HAP-1 (cell line): ENCODE measurements around the gene CNGA1.
A peak's percentile ranks its signal among the peaks of the same experiment; 100 is the strongest.

Source experiments
- DNase-seq, 2 experiments: peaks; one replicate each; pipeline ENCODE4 v3.0.0-alpha.2; 2016 to 2020; ENCODE audit warnings: low spot score in 2 of 2
- H3K27me3 ChIP-seq: fragments of 250-450 bp; sonication (Bioruptor Pico); 2 replicates; pipeline ENCODE4 v1.5.1; 2020; ENCODE audit warnings: low read depth, mild to moderate bottlenecking, moderate library complexity
- H3K36me3 ChIP-seq: fragments of 250-450 bp; sonication (Bioruptor Pico); replicated peaks from 2 replicates; pipeline ENCODE4 v1.5.1; 2020; ENCODE audit warnings: mild to moderate bottlenecking
- H3K4me1 ChIP-seq: fragments of 250-450 bp; sonication (Bioruptor Pico); 2 replicates; pipeline ENCODE4 v1.5.1; 2020; ENCODE audit warnings: mild to moderate bottlenecking
- H3K4me3 ChIP-seq: fragments of 250-450 bp; sonication (Bioruptor Pico); 2 replicates; pipeline ENCODE4 v1.5.1; 2020; ENCODE audit warnings: mild to moderate bottlenecking, moderate library complexity
- H3K9me3 ChIP-seq: fragments of 250-450 bp; sonication (Bioruptor Pico); 2 replicates; pipeline ENCODE4 v1.5.1; 2020; ENCODE audit warnings: mild to moderate bottlenecking, moderate library complexity
- in situ Hi-C: fragments of 300-500 bp; cut with MboI; formaldehyde crosslinking; loops from 3 replicates; pipeline ENCODE4 v1.14.3; 2020; ENCODE audit warnings: low sequenced_read_pairs, inconsistent platforms, mixed read lengths

CNGA1 gene

GRCh38 chr4:47974566-47974965 lies 41.9 kb downstream of the CNGA1 start:
- H3K9me3 ChIP-seq = no peaks in the 10 kb centered on the region
- H3K27me3 ChIP-seq = 0 out of 2 replicates have a peak, but pooled peaks cover 3% of the 10 kb centered on the region
- no peaks in the 10 kb centered on the region for H3K36me3 ChIP-seq
- in situ Hi-C loops = no loop called here
- no peaks in the 10 kb centered on the region for H3K4me1 ChIP-seq
- H3K4me3 ChIP-seq = no peak overlapping the region
- no peak for DNase-seq

GRCh38 chr4:47972721-47973120 lies 43.8 kb downstream of the CNGA1 start:
- H3K27me3 ChIP-seq = 0 out of 2 replicates have a peak, but pooled peaks cover 3% of the 10 kb centered on the region
- in situ Hi-C loops = no loop called here
- H3K9me3 ChIP-seq = no peaks in the 10 kb centered on the region

GRCh38 chr4:47972181-47972580 lies 44.3 kb downstream of the CNGA1 start:
- Histone ChIP-seq H3K4me1 (no peaks in the 10 kb centered on the region), H3K36me3 (no peaks in the 10 kb centered on the region), H3K27me3 (0 out of 2 replicates have a peak, but pooled peaks cover 3% of the 10 kb centered on the region), H3K4me3 (no peak overlapping the region), H3K9me3 (no peaks in the 10 kb centered on the region)
- in situ Hi-C loops = no loop called here
- no peak for DNase-seq

More at GRCh38 chr4:47972721-47973120, 43.8 kb downstream of the CNGA1 start:
- DNase-seq = no peak
- Histone ChIP-seq H3K36me3 (no peaks in the 10 kb centered on the region), H3K4me3 (no peak overlapping the region), H3K4me1 (no peaks in the 10 kb centered on the region)

- Histone ChIP-seq H3K4me1 (no peaks in the 10 kb centered on the region), H3K27me3 (0 out of 2 replicates have a peak, but pooled peaks cover 3% of the 10 kb centered on the region), H3K9me3 (no peaks in the 10 kb centered on the region), H3K4me3 (no peak overlapping the region), H3K36me3 (no peaks in the 10 kb centered on the region)
- in situ Hi-C loops = no loop called here
- DNase-seq = no peak
These were observed 47.6 kb downstream of the CNGA1 start for GRCh38 chr4:47968847-47969246.

GRCh38 chr4:47954677-47955076 lies 61.8 kb downstream of the CNGA1 start:
- in situ Hi-C loops = no loop called here
- no peaks in the 10 kb centered on the region for H3K36me3 ChIP-seq
- H3K4me1 ChIP-seq = no peaks in the 10 kb centered on the region
- no peaks in the 10 kb centered on the region for H3K27me3 ChIP-seq
- no peaks in the 10 kb centered on the region for H3K9me3 ChIP-seq
- no peak for DNase-seq
- no peak overlapping the region for H3K4me3 ChIP-seq

- no peak overlapping the region for H3K4me3 ChIP-seq
- H3K36me3 ChIP-seq = no peaks in the 10 kb centered on the region
- no peak for DNase-seq
- H3K27me3 ChIP-seq = no peaks in the 10 kb centered on the region
- no peaks in the 10 kb centered on the region for H3K9me3 ChIP-seq
- in situ Hi-C loops = no loop called here
- H3K4me1 ChIP-seq = no peaks in the 10 kb centered on the region
These were observed 62.2 kb downstream of the CNGA1 start for GRCh38 chr4:47954245-47954644.

- Histone ChIP-seq H3K9me3 (no peaks in the 10 kb centered on the region), H3K4me1 (no peaks in the 10 kb centered on the region), H3K27me3 (no peaks in the 10 kb centered on the region), H3K4me3 (no peak overlapping the region), H3K36me3 (no peaks in the 10 kb centered on the region)
- DNase-seq = no peak
- in situ Hi-C loops = loop anchor here (25.0 kb wide), 1 partner anchor 141 kb away; no protein-coding TSS in a partner anchor
These were observed 70.4 kb downstream of the CNGA1 start for GRCh38 chr4:47945930-47946726.

- Histone ChIP-seq H3K9me3 (no peaks in the 10 kb centered on the region), H3K4me3 (no peak overlapping the region), H3K4me1 (no peaks in the 10 kb centered on the region), H3K36me3 (no peaks in the 10 kb centered on the region), H3K27me3 (no peaks in the 10 kb centered on the region)
- no peak for DNase-seq
- in situ Hi-C loops = loop anchor here (25.0 kb wide), 1 partner anchor 145 kb away; no protein-coding TSS in a partner anchor
These were observed 74.2 kb downstream of the CNGA1 start for GRCh38 chr4:47942081-47942819.

GRCh38 chr4:47939456-47939855 lies 77.0 kb downstream of the CNGA1 start:
- Histone ChIP-seq H3K4me1 (no peaks in the 10 kb centered on the region), H3K36me3 (no peaks in the 10 kb centered on the region), H3K9me3 (no peaks in the 10 kb centered on the region), H3K4me3 (no peak overlapping the region), H3K27me3 (0 out of 2 replicates have a peak, but pooled peaks cover 8% of the 10 kb centered on the region)
- in situ Hi-C loops = loop anchor here (10.0 to 25.0 kb wide), 2 partner anchors 148 to 255 kb away; no protein-coding TSS in a partner anchor
- DNase-seq = no peak

- in situ Hi-C loops = loop anchor here (10.0 to 25.0 kb wide), 2 partner anchors 151 to 252 kb away; no protein-coding TSS in a partner anchor
- Histone ChIP-seq H3K4me1 (no peaks in the 10 kb centered on the region), H3K4me3 (no peak overlapping the region), H3K36me3 (no peaks in the 10 kb centered on the region), H3K27me3 (0 out of 2 replicates have a peak, but pooled peaks cover 8% of the 10 kb centered on the region), H3K9me3 (no peaks in the 10 kb centered on the region)
- DNase-seq = no peak
These were observed 80.1 kb downstream of the CNGA1 start for GRCh38 chr4:47936336-47936735.

GRCh38 chr4:47933840-47934239 lies 82.6 kb downstream of the CNGA1 start:
- H3K4me3 ChIP-seq = no peak overlapping the region
- no peaks in the 10 kb centered on the region for H3K9me3 ChIP-seq
- in situ Hi-C loops = loop anchor here (10.0 to 25.0 kb wide), 2 partner anchors 153 to 249 kb away; no protein-coding TSS in a partner anchor
- peak in 1 of 2 experiments; percentile 64 for DNase-seq
- no peaks in the 10 kb centered on the region for H3K36me3 ChIP-seq
- H3K4me1 ChIP-seq = no peaks in the 10 kb centered on the region
- H3K27me3 ChIP-seq = peaks cover 16% of the 10 kb centered on the region; the same call in 1 of the 2 replicates

GRCh38 chr4:47930971-47931804 lies 85.3 kb downstream of the CNGA1 start:
- peaks cover 17% of the 10 kb centered on the region; the same call in 1 of the 2 replicates for H3K27me3 ChIP-seq
- DNase-seq = no peak
- in situ Hi-C loops = loop anchor here (10.0 to 25.0 kb wide), 2 partner anchors 156 to 246 kb away; no protein-coding TSS in a partner anchor
- no peaks in the 10 kb centered on the region for H3K4me1 ChIP-seq
- no peak overlapping the region for H3K4me3 ChIP-seq
- H3K9me3 ChIP-seq = no peaks in the 10 kb centered on the region
- no peaks in the 10 kb centered on the region for H3K36me3 ChIP-seq

- no peaks in the 10 kb centered on the region for H3K4me1 ChIP-seq
- DNase-seq = no peak
- H3K27me3 ChIP-seq = peaks cover 12% of the 10 kb centered on the region; the same call in 1 of the 2 replicates
- no peak overlapping the region for H3K4me3 ChIP-seq
- H3K36me3 ChIP-seq = no peaks in the 10 kb centered on the region
- in situ Hi-C loops = loop anchor here (10.0 to 25.0 kb wide), 2 partner anchors 158 to 245 kb away; no protein-coding TSS in a partner anchor
- no peaks in the 10 kb centered on the region for H3K9me3 ChIP-seq
These were observed 86.7 kb downstream of the CNGA1 start for GRCh38 chr4:47929682-47930201.
